GM03348 (cell line): ENCODE results near the gene MICU1.
"Not testable (repeated sequence)": the region's sequence is repeated elsewhere in the genome, so short reads cannot be mapped to it uniquely, and the experiment has no call there.

Experiments used
- DNase-seq: peaks from one replicate; pipeline ENCODE4 v3.0.0; 2012; ENCODE audit warnings: low spot score

The MICU1 gene

GRCh38 chr10:72445851-72446250 lies 180.0 kb downstream of the MICU1 start:
- DNase-seq = no peak

- not testable (repeated sequence) for DNase-seq
Measured at GRCh38 chr10:72442969-72443368, 182.9 kb downstream of the MICU1 start.

- DNase-seq = no peak
Measured at GRCh38 chr10:72435570-72435969, 190.3 kb downstream of the MICU1 start.

GRCh38 chr10:72430936-72431335 lies 194.9 kb downstream of the MICU1 start:
- not testable (repeated sequence) for DNase-seq

- no peak for DNase-seq
Measured at GRCh38 chr10:72429931-72430330, 195.9 kb downstream of the MICU1 start.

- DNase-seq = no peak
Measured at GRCh38 chr10:72426986-72427385, 198.9 kb downstream of the MICU1 start.

- no peak for DNase-seq
Measured at GRCh38 chr10:72425133-72425532, 200.7 kb downstream of the MICU1 start.

- no peak for DNase-seq
Measured at GRCh38 chr10:72424561-72424960, 201.3 kb downstream of the MICU1 start.

- DNase-seq = no peak
Measured at GRCh38 chr10:72423426-72423825, 202.5 kb downstream of the MICU1 start.

GRCh38 chr10:72421885-72422540 lies 203.9 kb downstream of the MICU1 start:
- no peak for DNase-seq

- no peak for DNase-seq
Measured at GRCh38 chr10:72419241-72419640, 206.6 kb downstream of the MICU1 start.

- DNase-seq = no peak
Measured at GRCh38 chr10:72418679-72419078, 207.2 kb downstream of the MICU1 start.

- DNase-seq = no peak
Measured at GRCh38 chr10:72417971-72418370, 207.9 kb downstream of the MICU1 start.

GRCh38 chr10:72416661-72417060 lies 209.2 kb downstream of the MICU1 start:
- no peak for DNase-seq

GRCh38 chr10:72414642-72415041 lies 211.2 kb downstream of the MICU1 start:
- no peak for DNase-seq

GRCh38 chr10:72409167-72409566 lies 216.7 kb downstream of the MICU1 start:
- no peak for DNase-seq

GRCh38 chr10:72407927-72408600 lies 217.8 kb downstream of the MICU1 start:
- DNase-seq = no peak

GRCh38 chr10:72407471-72407870 lies 218.4 kb downstream of the MICU1 start:
- no peak for DNase-seq

- not testable (repeated sequence) for DNase-seq
Measured at GRCh38 chr10:72395581-72395980, 230.3 kb downstream of the MICU1 start.

GRCh38 chr10:72392571-72392970 lies 233.3 kb downstream of the MICU1 start:
- DNase-seq = no peak

GRCh38 chr10:72390764-72391163 lies 235.1 kb downstream of the MICU1 start:
- no peak for DNase-seq

- no peak for DNase-seq
Measured at GRCh38 chr10:72389716-72390115, 236.2 kb downstream of the MICU1 start.

- DNase-seq = no peak
Measured at GRCh38 chr10:72389014-72389413, 236.9 kb downstream of the MICU1 start.

GRCh38 chr10:72388062-72388461 lies 237.8 kb downstream of the MICU1 start:
- no peak for DNase-seq
